HG03469 (cell line): ENCODE measurements around the gene FN1.
A peak's percentile ranks its signal among the peaks of the same experiment; 100 is the strongest.
"Not testable (repeated sequence)": the region's sequence is repeated elsewhere in the genome, so short reads cannot be mapped to it uniquely, and the experiment has no call there.

Experiments used
- ATAC-seq: cut with Tn5 transposase; IDR thresholded peaks from one replicate; pipeline ENCODE4 v1.9.1; 2021; ENCODE audit warnings: mild to moderate bottlenecking, moderate library complexity, moderate number of reproducible peaks; ENCODE audit not compliant: unreplicated experiment

The FN1 gene

DNA sequence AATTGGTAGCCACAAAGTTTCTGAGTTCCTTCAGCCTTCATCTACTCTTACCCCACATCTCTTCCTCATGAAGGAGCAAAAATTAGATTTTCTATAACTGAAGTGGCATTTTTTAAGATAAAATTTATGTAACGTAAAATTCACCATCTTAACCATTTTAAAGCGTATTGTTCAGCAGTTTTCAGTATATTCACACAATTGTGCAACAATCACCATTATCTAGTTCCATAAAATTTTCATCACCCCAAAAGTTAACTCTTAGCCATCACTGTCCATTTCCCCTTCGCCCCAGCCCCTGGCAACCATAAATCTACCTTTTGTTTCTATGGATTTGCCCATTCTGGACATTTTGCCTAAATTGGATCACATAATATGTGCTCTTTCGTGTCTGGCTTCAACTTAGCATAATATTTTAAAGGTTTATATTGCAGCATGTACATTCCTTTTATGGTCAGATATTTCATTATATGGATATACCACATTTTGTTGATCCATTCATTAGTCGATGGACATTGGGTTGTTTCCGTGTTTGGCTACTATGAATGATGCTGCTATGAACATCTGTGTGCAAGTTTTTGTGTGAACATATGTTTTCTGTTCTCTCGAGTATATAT lies 79.4 kb downstream of the FN1 start:
- ATAC-seq: no peak

DNA sequence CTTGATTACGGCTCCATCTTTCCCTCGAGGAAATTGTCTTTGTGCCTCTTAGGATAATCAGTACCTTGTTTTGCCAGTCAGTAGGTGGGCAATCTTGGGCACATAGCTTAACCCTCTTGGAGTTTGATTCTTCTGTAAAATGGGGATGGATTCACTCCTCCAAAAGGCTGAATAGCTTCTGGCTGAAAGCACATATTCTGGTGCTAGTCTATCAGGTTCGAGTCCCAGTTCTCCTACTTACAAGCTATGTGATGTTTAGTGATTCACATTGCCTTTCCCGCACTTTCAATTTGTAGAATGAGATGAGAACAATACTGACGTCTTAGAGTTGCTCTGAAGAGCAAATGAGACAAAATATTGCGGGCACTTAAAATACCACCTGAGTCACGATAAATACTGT lies 80.1 kb downstream of the FN1 start:
- ATAC-seq: no peak

DNA sequence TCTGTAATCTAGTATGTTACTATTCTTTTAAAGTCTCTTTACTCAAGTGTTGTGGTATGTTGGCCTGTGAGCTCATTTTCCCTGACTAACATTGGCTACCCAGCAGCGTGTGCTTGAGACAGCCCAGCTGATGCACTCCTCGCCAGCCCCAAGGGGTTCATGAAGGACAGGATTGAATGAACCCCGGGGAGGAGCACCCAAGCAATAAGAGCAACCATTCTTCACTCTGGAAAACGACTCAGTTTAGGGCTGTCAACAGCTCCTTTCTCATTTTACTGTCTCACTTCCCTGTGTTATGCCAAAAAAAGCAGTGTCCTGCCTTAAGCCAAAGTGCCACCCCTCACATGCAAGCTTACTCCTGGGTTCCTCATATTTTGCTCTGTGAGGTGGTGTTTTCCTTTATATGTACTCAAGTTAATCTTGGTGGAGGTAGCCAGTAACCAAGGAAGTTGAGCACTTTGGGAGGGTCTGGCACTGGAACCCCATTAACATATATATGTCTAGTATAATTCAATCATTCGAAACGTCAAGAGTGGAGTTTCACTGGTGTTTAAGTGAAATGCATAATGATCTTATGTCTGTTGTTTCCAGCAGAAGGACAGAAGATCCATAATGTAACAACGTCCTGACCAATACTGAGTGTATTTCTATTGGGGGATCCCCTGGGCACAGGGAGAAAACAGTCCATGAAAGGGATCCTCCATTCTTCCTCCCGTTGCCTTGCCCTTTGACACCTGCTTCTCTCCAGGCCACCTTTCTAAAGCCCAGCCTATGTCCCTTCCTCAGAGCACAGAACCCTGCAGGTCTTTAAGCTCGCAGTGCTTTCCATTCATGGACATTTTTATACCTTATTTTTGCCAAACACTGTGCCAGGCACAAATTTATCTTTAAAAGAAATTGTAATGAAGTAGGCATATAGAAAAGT lies 80.8 kb downstream of the FN1 start:
- no peak for ATAC-seq

DNA sequence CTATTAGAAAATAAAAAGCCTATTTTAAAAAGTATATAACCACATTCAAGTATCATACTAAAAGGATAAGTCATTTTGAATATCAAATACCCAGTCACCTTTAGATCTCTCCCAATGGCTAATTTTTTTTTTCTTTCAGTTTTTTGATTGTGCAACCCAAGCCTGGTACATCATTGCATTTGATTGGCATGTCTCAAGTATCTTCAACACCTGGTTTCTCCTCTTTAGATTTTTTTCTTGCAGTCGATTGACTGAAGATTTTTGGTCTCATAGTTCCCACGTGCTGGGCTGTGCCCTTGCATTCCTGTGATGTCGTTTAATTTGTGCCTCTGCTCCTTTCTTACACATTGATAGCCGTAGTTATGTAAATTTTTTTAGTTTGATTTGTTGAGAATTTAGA lies 83.3 kb downstream of the FN1 start:
- no peak for ATAC-seq

DNA sequence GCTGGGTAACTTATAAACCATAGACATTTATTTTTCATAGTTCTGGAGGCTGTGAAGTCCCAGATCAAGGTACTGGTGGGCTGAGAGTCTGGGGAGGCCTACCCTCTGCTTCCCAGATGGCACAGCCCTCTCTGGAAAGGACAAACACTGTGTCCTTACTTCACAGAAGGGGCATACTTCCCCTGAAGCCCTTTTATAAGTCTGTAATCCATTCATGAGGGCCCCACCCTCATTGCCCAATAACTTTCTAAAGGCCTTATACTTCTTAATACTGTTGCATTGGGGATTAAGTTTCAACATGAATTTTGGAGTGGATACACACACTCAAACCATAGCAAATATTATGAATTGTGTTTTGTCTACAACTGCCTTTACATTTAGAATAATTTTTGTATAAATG lies 88.0 kb downstream of the FN1 start:
- ATAC-seq: no peak

DNA sequence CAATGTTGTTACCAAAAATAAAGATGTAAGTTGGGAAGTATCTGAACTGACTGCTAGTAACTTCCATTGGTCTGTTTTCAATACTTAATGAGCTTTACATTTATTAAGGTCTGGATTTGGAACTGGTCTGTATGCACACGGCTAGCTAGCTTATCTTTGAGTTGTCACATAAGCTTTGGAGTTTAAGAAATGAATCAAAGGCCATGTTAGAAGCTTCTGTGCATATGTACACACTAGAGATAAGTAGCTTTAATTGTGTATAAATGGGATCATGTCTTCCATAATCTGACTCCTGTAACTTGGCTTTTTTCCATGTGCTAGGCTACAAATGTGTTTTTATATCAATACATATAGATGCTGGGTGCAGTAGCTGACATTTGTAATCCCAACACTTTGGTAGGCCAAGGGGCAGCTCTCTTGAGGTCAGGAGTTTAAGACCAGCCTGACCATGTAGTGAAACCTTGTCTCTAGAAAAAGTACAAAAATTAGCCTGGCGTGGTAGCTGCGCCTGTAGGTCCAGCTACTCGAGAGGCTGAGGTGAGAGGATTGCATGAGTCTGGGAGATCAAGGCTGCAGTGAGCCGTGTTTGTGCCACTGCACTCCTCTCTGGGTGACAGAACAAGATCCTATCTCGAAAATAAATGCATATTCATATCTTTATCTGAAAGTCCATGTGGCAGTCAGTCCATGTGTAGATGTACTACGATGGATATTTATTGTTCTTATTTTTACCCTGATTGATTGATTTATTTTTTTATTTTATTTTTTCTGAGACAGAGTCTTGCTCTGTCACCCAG lies 96.8 kb downstream of the FN1 start:
- no peak for ATAC-seq

DNA sequence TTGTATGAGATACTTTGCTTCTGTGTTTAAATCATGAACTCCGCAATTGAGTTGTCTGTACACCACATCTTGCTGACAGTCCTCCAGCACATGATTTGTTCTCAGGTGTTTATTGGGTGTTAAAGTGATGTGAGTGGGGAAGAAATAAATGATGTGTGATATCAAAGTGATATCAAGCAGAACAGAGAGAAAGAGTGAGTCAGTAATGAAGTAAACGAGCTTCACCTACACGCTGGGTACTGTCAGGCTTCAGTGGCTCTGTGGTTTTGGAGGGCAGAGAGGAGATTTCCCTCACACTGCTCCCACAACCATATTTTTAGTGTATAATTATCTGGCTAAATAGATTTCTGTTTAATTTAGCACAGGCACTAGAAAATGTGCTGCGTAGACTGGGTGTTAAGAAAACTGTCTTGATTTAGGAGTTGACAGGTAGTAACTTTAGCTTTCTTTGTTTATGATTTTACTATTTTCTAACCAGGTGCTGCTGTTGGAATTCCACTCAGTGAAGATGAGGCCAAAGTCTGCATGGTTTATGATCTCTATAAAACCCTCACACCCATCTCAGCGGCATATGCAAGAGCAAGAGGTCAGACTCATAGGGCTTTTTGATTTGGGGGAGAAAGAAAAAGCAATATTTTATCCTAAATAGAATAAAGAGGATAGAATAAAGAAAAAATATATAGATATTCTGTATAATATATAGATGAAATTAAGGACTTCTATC lies 102.8 kb downstream of the FN1 start:
- ATAC-seq: peak; percentile 84

DNA sequence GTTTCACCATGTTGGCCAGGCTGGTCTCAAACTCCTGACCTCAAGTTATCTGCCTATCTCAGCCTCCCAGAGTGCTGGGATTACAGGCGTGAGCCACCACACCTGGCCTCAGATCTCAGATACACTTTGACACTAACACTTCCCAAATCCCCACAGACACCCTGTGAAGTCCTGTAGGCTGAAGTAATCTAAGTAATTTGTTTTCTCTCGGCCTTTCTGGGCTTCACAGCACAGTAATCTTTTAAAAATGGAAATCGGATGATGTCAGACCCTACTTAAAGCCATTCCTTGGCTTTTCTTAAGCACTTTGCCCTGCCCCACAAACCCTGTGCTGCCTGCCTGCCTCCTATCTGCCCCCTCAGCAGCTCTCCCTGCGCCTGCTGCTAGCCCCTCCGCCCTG lies 107.8 kb downstream of the FN1 start:
- ATAC-seq: no peak

DNA sequence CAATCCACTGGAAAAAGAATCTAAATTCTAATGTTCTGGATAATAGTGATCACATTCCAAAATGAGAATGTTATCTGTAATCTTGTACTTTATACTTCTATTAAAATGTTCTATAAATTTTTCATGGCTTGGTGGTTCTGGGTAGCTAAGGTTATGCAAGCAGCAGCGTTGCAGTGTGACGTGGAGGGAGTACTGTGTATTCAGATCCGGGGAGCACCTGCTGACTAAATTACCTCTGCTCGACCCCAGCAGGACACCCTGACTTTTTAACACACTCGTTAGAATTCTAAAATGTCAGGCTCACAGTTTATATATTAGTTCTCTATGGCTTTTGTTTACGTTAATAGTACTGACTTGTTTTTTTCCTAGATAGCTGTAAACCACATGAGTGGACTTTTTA lies 111.1 kb downstream of the FN1 start:
- ATAC-seq: no peak

DNA sequence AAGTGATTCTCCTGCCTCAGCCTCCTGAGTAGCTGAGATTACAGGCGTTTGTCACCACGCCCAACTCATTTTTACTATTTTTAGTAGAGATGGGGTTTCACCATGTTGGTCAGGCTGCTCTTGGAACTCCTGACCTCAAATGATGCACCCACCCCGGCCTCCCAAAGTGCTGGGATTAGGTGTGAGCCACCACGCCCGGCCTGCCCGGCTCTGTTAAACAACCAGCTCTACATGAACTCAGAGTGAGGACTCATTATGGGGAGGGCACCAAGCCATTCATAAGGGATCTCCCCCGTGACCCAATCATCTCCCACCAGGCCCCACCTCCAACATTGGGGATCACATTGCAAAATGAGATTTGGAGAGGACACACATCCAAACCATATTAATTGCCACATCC lies 115.2 kb downstream of the FN1 start:
- no peak for ATAC-seq

DNA sequence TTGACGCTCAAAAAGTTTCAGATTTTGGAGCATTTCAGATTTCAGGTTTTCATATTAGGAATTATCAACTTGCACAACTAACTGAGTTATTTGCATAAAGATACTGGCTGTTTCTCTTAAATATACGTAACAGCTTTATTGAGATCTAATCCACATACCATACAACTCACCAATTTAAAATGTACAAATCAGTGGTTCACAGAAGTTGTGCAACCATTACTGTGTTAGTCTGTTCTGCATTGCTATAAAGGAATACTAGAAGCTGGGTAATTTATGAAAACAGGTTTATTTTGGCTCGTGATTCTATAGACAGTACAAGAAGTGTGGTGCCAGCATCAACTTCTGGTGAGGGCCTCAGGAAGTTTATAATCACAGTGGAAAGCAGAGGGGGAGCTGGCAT lies 115.8 kb downstream of the FN1 start:
- ATAC-seq: no peak

DNA sequence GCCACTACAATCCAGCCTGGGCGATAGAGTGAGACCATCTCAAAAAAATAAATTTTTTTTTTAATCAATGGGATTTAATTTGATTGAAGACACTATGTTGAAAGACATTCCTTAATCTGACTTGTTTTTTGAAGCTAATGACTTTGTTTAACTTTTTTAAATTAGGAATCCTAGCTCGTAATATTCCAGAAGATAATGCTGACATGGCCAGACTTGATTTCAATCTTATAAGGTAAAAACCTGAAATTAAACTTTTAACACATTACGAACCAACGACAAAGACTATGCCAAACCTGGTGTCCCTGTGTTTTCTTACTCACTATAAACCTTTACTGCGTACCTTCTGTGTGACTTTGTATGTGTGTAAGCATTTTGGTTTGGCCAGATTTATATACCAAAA lies 116.4 kb downstream of the FN1 start:
- ATAC-seq: no peak

DNA sequence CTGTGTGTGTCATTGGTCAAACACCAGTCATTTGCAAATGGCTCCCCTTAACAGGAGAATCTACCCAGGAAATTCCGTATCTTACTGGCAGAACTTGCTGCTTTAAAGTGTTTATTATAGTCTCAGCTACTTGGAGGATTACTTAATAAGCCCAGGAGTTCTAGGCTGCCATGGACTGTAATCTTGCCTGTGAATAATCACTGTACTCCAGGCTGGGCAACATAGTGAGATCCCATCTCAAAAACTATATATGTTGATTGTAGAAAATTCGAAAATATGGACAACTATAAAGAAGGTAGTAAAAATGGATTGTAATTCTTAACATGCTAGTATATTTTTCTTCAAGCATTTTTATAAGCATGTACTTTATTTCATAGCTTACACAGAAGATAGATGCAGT lies 119.5 kb downstream of the FN1 start:
- ATAC-seq: no peak

DNA sequence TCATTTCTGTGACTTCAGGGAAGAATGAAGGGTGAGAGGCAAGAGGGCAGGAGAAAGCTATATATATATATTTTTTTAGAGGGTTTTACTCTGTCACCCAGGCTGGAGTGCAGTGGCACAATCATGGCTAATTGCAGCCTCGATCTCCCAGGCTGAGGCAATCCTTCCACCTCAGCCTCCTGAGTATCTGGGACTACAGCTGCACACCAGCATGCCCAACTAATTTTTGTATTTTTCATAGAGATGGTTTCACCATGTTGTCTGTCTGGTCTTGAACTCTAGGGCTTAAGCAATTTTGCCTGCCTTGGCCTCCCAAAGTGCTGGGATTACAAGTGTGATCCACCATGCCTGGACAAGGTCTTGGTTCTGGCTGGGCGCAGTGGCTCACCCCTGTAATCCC lies 120.6 kb downstream of the FN1 start:
- ATAC-seq: no peak

DNA sequence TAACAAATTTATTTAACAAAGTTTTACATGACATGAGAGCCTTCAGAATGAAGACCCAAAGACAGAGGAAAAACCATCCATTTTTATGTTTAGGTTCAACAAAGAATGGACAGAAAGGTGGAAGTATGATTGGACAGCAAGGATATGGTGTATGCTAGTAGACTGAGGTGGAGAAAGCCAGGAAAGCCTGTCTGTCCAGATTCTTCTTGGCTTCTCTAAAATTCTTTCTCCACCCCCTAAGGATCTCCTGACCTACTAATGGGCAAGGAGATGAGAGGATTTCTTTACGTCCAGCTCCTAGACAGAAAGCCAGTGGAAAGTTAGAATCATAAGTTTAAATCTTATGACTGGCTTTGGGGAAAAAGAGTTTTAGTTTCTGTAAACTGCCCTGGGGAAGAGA lies 121.0 kb downstream of the FN1 start:
- ATAC-seq: no peak

DNA sequence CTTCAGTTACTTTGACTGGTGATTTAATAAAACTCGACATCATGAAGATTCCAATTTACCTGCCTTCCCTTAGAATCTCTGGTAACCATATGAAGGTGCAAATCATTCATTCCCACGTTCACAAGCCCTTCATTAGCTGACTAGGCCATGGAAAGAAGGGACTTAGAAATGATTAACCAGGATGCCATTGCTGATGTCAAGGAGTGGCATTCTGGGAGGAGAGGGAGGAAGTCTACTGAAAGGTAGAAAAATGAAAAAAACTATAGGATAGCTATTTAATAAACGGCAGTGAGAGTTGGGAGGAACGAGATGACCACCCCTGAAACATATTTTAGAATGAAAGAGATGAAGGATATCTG lies 122.6 kb downstream of the FN1 start:
- ATAC-seq: no peak

DNA sequence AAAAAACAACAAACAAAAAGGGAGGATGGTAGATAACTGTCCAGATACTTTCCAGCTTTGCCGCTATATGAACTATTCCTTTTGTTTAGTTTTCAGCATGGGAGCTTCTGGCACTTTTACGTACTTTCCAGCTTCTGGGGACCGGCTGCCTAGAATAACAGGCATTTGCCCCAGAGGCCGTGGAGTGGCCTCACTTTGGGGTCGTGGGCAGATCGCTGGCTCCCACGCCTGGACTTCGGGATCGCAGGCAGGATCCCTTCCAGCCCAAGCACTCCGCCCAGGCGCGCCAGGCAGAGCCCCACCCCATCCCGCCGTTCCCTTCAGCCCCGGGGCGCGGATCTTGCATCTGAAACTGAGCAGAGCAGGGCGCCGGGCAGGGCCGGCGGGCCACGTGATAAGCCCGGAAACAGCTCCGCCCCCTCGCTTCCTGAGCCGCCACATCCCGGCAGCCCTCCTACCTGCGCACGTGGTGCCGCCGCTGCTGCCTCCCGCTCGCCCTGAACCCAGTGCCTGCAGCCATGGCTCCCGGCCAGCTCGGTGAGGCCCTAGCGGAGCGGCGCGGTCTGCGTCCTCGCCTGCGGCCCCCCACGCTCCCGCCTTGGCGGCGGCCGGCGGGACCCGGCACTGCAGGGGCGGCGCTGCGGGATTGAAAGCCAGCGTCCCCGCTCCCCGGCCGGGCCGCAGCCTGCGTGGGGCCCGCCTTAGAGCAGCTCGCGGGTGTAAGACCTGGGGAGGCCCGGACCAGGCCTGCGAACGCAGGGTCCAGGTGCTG lies 124.1 kb downstream of the FN1 start, which contains the start of gene ATIC:
Gene ATIC (plus strand): TSS at position 435 of the 772 bp plus-strand sequence. CDS start 84 bp downstream, at position 519.
- ATAC-seq: peak; percentile 98

DNA sequence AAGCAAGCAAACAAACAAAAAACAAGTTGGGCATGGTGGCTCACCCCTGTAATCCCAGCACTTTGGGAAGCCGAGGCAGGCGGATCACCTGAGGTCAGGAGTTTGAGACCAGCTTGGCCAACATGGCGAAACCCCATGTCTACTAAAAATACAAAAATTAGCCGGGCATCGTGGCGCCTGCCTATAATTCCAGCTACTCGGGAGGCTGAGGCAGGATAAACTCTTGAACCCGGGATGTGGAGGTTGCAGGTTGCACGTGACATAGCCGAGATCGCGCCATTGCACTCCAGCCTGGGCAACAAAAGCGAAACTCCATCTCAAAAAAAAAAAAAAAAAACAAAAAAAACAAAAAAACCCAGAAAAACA lies 124.6 kb downstream of the FN1 start:
- ATAC-seq: not testable (repeated sequence)
